ENCODE measurements around the gene GPAM. TPM values are rescaled to one million over a fixed set of nuclear protein-coding genes. Genes with fewer than 3 reads are reported as not detected.

GPAM gene
- total and polyA plus RNA-seq, 4 donors: 16.8 to 25.7 (median 24.1) TPM

DNA sequence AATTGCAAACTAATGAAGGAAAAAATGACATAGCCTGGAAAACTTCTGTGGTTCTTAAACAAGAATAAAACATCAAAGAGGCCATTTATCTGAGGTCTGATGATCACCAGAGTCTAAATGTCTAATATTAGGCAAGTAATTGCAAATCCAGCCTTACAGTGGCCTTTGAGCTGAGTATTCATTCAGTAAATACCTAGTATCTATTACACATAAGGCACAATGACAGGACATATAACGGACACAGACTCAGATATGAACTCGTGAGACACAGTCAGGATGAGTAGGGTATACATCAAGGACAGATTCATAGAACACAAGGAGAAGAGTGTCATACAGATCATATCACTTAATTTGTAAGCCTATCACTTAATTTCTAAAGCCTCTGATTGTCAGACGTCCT, 16.8 kb downstream of the GPAM start:
- Histone ChIP-seq H3K9me3 (ENCODE audit: control insufficient read depth, insufficient read depth, low read length) (no peaks in the 10 kb centered on the region), H3K4me3 (ENCODE audit: low read depth, low read length) (no peak overlapping the region), H3K36me3 (ENCODE audit: control insufficient read depth, insufficient read depth, low read length) (peaks cover 17% of the 10 kb centered on the region), H3K27ac (ENCODE audit: low read depth, low read length) (no peak overlapping the region), H3K27me3 (ENCODE audit: control insufficient read depth, insufficient read depth, low read length) (no peaks in the 10 kb centered on the region), H3K4me1 (ENCODE audit: control insufficient read depth, insufficient read depth, low read length) (no peaks in the 10 kb centered on the region)
- no peak for DNase-seq (ENCODE audit: low read depth in 4 of 6, low spot score in 6 of 6)
- WGBS (ENCODE audit: insufficient coverage): no CpG with 5 or more reads among the region's 3 CpGs

DNA sequence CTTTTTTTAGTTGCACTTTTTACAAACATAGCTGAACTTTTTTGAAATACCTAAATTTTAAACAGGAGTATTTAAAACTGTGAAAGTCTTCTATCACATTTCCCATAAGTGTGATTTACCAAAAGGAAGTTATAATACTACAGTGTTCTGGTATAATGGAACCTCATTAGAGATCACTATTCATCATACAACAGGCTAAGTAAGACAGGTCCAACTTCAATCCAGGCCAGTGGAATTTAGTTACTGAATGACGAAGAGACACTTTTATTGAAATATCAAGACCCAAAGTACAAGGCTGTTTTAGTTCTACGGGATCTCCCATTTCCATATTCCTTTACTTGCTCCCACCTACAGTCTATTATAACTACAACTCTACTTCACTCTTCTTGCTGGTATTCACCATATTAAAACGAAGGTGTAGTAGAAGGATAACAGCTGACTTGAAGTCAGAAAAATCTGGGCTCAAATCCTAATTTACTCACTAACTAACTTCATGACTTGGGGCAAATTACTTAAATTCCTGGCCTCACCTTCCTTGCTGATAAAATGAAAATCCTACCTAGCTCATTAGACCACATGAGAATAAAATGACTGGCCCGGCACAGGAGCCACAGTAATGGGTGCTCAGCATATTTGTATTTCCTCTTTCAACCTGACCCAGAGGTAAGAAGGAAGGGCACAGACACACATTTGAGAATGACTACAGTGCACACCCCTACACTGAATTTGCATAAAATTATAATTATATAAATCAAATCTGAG, 21.6 kb downstream of the GPAM start:
- Histone ChIP-seq H3K9me3 (ENCODE audit: control insufficient read depth, insufficient read depth, low read length) (no peaks in the 10 kb centered on the region), H3K4me3 (ENCODE audit: low read depth, low read length) (no peak overlapping the region), H3K36me3 (ENCODE audit: control insufficient read depth, insufficient read depth, low read length) (peaks cover 38% of the 10 kb centered on the region), H3K4me1 (ENCODE audit: control insufficient read depth, insufficient read depth, low read length) (no peaks in the 10 kb centered on the region), H3K27me3 (ENCODE audit: control insufficient read depth, insufficient read depth, low read length) (no peaks in the 10 kb centered on the region), H3K27ac (ENCODE audit: low read depth, low read length) (no peak overlapping the region)
- WGBS (ENCODE audit: insufficient coverage): 83% methylated on average over 1 of the region's 4 CpGs
- DNase-seq (ENCODE audit: low read depth in 4 of 6, low spot score in 6 of 6): no peak

GRCh38 chr10:112160834-112161233, 22.7 kb downstream of the GPAM start:
- Histone ChIP-seq H3K4me3 (ENCODE audit: low read depth, low read length) (no peak overlapping the region), H3K9me3 (ENCODE audit: control insufficient read depth, insufficient read depth, low read length) (no peaks in the 10 kb centered on the region), H3K27ac (ENCODE audit: low read depth, low read length) (no peak overlapping the region), H3K36me3 (ENCODE audit: control insufficient read depth, insufficient read depth, low read length) (peaks cover 43% of the 10 kb centered on the region), H3K27me3 (ENCODE audit: control insufficient read depth, insufficient read depth, low read length) (no peaks in the 10 kb centered on the region), H3K4me1 (ENCODE audit: control insufficient read depth, insufficient read depth, low read length) (no peaks in the 10 kb centered on the region)
- 100% methylated on average over 2 of the region's 3 CpGs for WGBS (ENCODE audit: insufficient coverage)
- DNase-seq (ENCODE audit: low read depth in 4 of 6, low spot score in 6 of 6): no peak

DNA sequence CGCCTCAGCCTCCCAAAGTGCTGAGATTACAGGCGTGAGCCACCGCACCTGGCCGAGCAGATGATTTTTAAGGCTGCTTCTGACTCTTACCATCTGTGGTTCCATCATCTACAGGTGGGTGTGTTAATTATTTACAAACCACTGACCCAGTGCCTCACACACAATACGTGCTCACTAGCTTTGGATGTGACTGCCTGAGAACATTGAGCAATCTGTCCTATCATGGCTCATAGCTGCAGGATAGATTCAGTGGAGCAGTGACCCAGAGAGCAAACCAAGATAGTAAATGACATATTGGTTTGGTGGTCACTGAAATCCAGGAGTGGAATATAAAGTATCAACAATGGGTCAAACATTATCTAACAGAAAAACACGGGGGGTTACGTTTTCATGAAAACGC, 24.1 kb downstream of the GPAM start:
- Histone ChIP-seq H3K4me3 (ENCODE audit: low read depth, low read length) (no peak overlapping the region), H3K4me1 (ENCODE audit: control insufficient read depth, insufficient read depth, low read length) (no peaks in the 10 kb centered on the region), H3K9me3 (ENCODE audit: control insufficient read depth, insufficient read depth, low read length) (no peaks in the 10 kb centered on the region), H3K27ac (ENCODE audit: low read depth, low read length) (no peak overlapping the region), H3K36me3 (ENCODE audit: control insufficient read depth, insufficient read depth, low read length) (peaks cover 44% of the 10 kb centered on the region), H3K27me3 (ENCODE audit: control insufficient read depth, insufficient read depth, low read length) (no peaks in the 10 kb centered on the region)
- WGBS (ENCODE audit: insufficient coverage): 95% methylated on average over 3 of the region's 8 CpGs
- no peak for DNase-seq (ENCODE audit: low read depth in 4 of 6, low spot score in 6 of 6)

GRCh38 chr10:112151524-112152039, 32.0 kb downstream of the GPAM start:
- 80% methylated on average over 1 of the region's 4 CpGs for WGBS (ENCODE audit: insufficient coverage)

DNA sequence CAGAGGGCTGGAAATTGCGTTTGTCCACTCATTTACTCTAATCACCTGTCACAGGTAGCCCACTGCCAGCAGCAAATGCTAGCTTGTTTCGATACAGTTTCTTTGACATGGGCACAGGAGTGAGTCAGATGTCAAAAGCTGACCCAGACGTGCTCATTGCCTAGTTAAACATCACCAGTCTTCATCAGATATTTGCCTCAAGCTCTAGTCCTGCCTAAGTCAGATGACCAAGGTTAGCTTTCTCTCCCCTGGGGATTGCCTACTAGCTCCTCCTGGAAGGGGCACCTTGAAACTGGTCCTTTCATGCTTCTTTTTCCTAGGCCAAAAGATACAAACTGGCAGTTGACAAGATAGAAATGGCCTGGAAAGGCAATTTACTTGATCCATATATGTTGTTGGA, 35.2 kb downstream of the GPAM start:
- WGBS (ENCODE audit: insufficient coverage): 96% methylated on average over 3 of the region's 3 CpGs
- H3K36me3 ChIP-seq (ENCODE audit: control insufficient read depth, insufficient read depth, low read length): peaks cover 6% of the 10 kb centered on the region

More at GRCh38 chr10:112151524-112152039, 32.0 kb downstream of the GPAM start:
- Histone ChIP-seq H3K36me3 (ENCODE audit: control insufficient read depth, insufficient read depth, low read length) (peaks cover 15% of the 10 kb centered on the region), H3K9me3 (ENCODE audit: control insufficient read depth, insufficient read depth, low read length) (no peaks in the 10 kb centered on the region), H3K27me3 (ENCODE audit: control insufficient read depth, insufficient read depth, low read length) (no peaks in the 10 kb centered on the region), H3K27ac (ENCODE audit: low read depth, low read length) (no peak overlapping the region), H3K4me1 (ENCODE audit: control insufficient read depth, insufficient read depth, low read length) (no peaks in the 10 kb centered on the region), H3K4me3 (ENCODE audit: low read depth, low read length) (no peak overlapping the region)
- DNase-seq (ENCODE audit: low read depth in 4 of 6, low spot score in 6 of 6): no peak

DNA sequence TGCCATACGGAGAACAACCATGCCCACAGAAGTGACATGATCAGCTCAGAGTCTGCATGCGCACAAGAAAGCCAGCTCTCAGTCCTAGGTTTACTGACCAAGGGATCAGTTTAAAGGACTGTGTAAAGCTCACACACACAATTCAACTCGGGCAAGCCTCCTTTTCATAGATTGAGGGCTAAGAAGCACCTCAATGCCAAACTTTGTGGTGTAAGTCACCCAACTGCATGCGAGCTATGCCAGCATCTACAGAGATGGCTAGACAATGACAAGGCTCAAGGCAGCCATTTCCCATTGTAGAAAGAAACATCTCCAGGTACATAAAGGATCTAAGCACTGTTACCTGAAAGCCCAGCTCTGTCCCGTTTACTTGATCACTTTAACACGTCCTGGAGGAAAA, 36.8 kb downstream of the GPAM start:
- WGBS (ENCODE audit: insufficient coverage): 95% methylated on average over 4 of the region's 6 CpGs
- no peak for DNase-seq (ENCODE audit: low read depth in 4 of 6, low spot score in 6 of 6)
- Histone ChIP-seq H3K4me3 (ENCODE audit: low read depth, low read length) (no peak overlapping the region), H3K36me3 (ENCODE audit: control insufficient read depth, insufficient read depth, low read length) (peaks cover 3% of the 10 kb centered on the region), H3K27me3 (ENCODE audit: control insufficient read depth, insufficient read depth, low read length) (no peaks in the 10 kb centered on the region), H3K27ac (ENCODE audit: low read depth, low read length) (no peak overlapping the region), H3K9me3 (ENCODE audit: control insufficient read depth, insufficient read depth, low read length) (no peaks in the 10 kb centered on the region), H3K4me1 (ENCODE audit: control insufficient read depth, insufficient read depth, low read length) (no peaks in the 10 kb centered on the region)

More for the DNA sequence above, 35.2 kb downstream of the GPAM start:
- DNase-seq (ENCODE audit: low read depth in 4 of 6, low spot score in 6 of 6): no peak
- no peak overlapping the region for H3K4me3 ChIP-seq (ENCODE audit: low read depth, low read length)
- no peaks in the 10 kb centered on the region for H3K27me3 ChIP-seq (ENCODE audit: control insufficient read depth, insufficient read depth, low read length)
- H3K9me3 ChIP-seq (ENCODE audit: control insufficient read depth, insufficient read depth, low read length): no peaks in the 10 kb centered on the region
- H3K27ac ChIP-seq (ENCODE audit: low read depth, low read length): no peak overlapping the region
- no peaks in the 10 kb centered on the region for H3K4me1 ChIP-seq (ENCODE audit: control insufficient read depth, insufficient read depth, low read length)

DNA sequence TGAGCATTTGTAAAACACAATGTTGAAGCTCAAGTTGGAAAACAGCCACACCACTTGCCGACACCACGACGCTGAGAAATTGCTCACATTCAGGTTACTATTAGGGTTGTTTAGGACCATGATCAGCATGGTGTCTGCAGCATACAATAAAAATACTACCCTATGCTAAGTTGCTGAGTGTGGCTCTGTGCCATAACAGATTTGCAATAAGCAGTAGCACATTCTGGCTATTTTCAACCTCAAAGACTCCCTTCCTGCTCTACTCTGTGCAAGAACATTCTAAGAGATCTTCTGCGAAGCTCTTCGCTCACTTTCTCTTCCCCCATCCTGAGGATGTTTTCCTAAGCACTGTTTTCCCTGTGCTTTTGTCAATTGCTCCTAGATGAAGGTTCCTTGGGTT, 38.3 kb downstream of the GPAM start:
- WGBS (ENCODE audit: insufficient coverage): 100% methylated on average over 2 of the region's 5 CpGs
- no peaks in the 10 kb centered on the region for H3K27me3 ChIP-seq (ENCODE audit: control insufficient read depth, insufficient read depth, low read length)
- no peak overlapping the region for H3K4me3 ChIP-seq (ENCODE audit: low read depth, low read length)
- DNase-seq (ENCODE audit: low read depth in 4 of 6, low spot score in 6 of 6): no peak
- peaks cover 2% of the 10 kb centered on the region for H3K4me1 ChIP-seq (ENCODE audit: control insufficient read depth, insufficient read depth, low read length)
- H3K36me3 ChIP-seq (ENCODE audit: control insufficient read depth, insufficient read depth, low read length): peaks cover 3% of the 10 kb centered on the region
- no peak overlapping the region for H3K27ac ChIP-seq (ENCODE audit: low read depth, low read length)
- H3K9me3 ChIP-seq (ENCODE audit: control insufficient read depth, insufficient read depth, low read length): no peaks in the 10 kb centered on the region

GRCh38 chr10:112143420-112143819, 40.1 kb downstream of the GPAM start:
- Histone ChIP-seq H3K27me3 (ENCODE audit: control insufficient read depth, insufficient read depth, low read length) (no peaks in the 10 kb centered on the region), H3K27ac (ENCODE audit: low read depth, low read length) (no peak overlapping the region), H3K36me3 (ENCODE audit: control insufficient read depth, insufficient read depth, low read length) (peaks cover 3% of the 10 kb centered on the region), H3K9me3 (ENCODE audit: control insufficient read depth, insufficient read depth, low read length) (no peaks in the 10 kb centered on the region), H3K4me3 (ENCODE audit: low read depth, low read length) (no peak overlapping the region), H3K4me1 (ENCODE audit: control insufficient read depth, insufficient read depth, low read length) (peaks cover 6% of the 10 kb centered on the region)
- DNase-seq (ENCODE audit: low read depth in 4 of 6, low spot score in 6 of 6): no peak
- WGBS (ENCODE audit: insufficient coverage): 93% methylated on average over 3 of the region's 4 CpGs

DNA sequence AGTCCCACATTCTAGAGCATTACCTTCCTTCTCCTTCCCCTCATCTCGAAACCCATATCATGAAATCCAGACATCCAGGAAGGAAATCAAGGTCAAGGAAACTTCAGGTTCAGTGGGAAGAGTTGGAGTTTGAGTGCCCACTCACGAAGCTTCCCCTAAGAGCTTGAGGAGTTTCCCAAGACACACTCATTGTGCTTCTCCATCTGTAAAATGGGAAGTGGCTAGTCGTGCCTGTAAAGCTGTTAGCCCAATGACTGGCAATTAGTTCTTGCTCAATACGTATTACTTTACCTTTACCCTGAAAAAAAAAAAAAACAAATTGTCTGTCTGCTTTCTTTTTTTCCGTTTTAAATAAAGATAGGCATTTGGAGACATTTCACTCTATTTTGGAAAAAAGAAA, 42.3 kb downstream of the GPAM start:
- Histone ChIP-seq H3K9me3 (ENCODE audit: control insufficient read depth, insufficient read depth, low read length) (no peaks in the 10 kb centered on the region), H3K27me3 (ENCODE audit: control insufficient read depth, insufficient read depth, low read length) (no peaks in the 10 kb centered on the region), H3K36me3 (ENCODE audit: control insufficient read depth, insufficient read depth, low read length) (no peaks in the 10 kb centered on the region), H3K27ac (ENCODE audit: low read depth, low read length) (no peak overlapping the region), H3K4me1 (ENCODE audit: control insufficient read depth, insufficient read depth, low read length) (peaks cover 17% of the 10 kb centered on the region), H3K4me3 (ENCODE audit: low read depth, low read length) (no peak overlapping the region)
- WGBS (ENCODE audit: insufficient coverage): 75% methylated on average over 1 of the region's 5 CpGs
- DNase-seq (ENCODE audit: low read depth in 4 of 6, low spot score in 6 of 6): no peak

Measured in spinal cord (tissue), 10 donors.